Neural progenitor cell (in vitro differentiated cells): ENCODE data around the gene OR2AE1. TPM values are rescaled to one million over a fixed set of nuclear protein-coding genes. Genes with fewer than 3 reads are reported as not detected.
A peak's percentile ranks its signal among the peaks of the same experiment; 100 is the strongest.

ENCODE experiments used
- DNase-seq: peaks from one replicate; pipeline ENCODE4 v3.0.0-alpha.2; 2016; ENCODE audit warnings: low spot score
- H2AFZ ChIP-seq: fragments of 200-600 bp; sonication (generic); replicated peaks from 2 replicates; pipeline ENCODE4 v1.6.1; 2016; ENCODE audit warnings: antibody characterized with exemption
- H3F3A ChIP-seq: fragments of 200-600 bp; sonication (generic); 2 replicates; pipeline ENCODE4 v1.6.1; 2016; ENCODE audit warnings: antibody characterized with exemption, low read depth
- H3K27ac ChIP-seq: fragments of 200-600 bp; sonication (generic); 2 replicates; pipeline ENCODE4 v1.5.1; 2016; ENCODE audit warnings: mild to moderate bottlenecking
- H3K27me3 ChIP-seq: fragments of 200-600 bp; sonication (generic); 2 replicates; pipeline ENCODE4 v1.6.1; 2016; ENCODE audit warnings: mild to moderate bottlenecking, moderate library complexity
- H3K36me3 ChIP-seq: fragments of 200-600 bp; sonication (generic); 2 replicates; pipeline ENCODE4 v1.5.1; 2016
- H3K4me1 ChIP-seq: fragments of 200-600 bp; sonication (generic); 2 replicates; pipeline ENCODE4 v1.6.1; 2016; ENCODE audit warnings: mixed run types
- H3K4me2 ChIP-seq: fragments of 200-600 bp; sonication (generic); 2 replicates; pipeline ENCODE4 v1.6.1; 2016
- H3K4me3 ChIP-seq: fragments of 200-600 bp; sonication (generic); 2 replicates; pipeline ENCODE4 v1.5.1; 2016
- H3K79me2 ChIP-seq: fragments of 200-600 bp; sonication (generic); 2 replicates; pipeline ENCODE4 v1.6.1; 2016; ENCODE audit warnings: low read depth
- H3K9ac ChIP-seq: fragments of 200-600 bp; sonication (generic); 2 replicates; pipeline ENCODE4 v1.6.1; 2016
- H3K9me3 ChIP-seq: fragments of 200-600 bp; sonication (generic); 2 replicates; pipeline ENCODE4 v1.5.1; 2016; ENCODE audit warnings: low read depth
- H4K20me1 ChIP-seq: fragments of 200-600 bp; sonication (generic); 2 replicates; pipeline ENCODE4 v1.6.1; 2016; ENCODE audit warnings: low read depth
- H3K27ac Mint-ChIP-seq: 3 replicates; pipeline ENCODE4 v1.8.0; 2021; ENCODE audit warnings: mixed read lengths
- H3K27me3 Mint-ChIP-seq: 2 replicates; pipeline ENCODE4 v1.8.0; 2022; ENCODE audit warnings: low read depth, mild to moderate bottlenecking, inconsistent platforms, moderate library complexity, mixed read lengths; ENCODE audit not compliant: insufficient read depth
- H3K36me3 Mint-ChIP-seq: 3 replicates; pipeline ENCODE4 v1.8.0; 2021; ENCODE audit warnings: mixed read lengths
- H3K4me1 Mint-ChIP-seq: 3 replicates; pipeline ENCODE4 v1.8.0; 2021; ENCODE audit warnings: mixed read lengths
- H3K4me3 Mint-ChIP-seq: 3 replicates; pipeline ENCODE4 v1.8.0; 2021; ENCODE audit warnings: mild to moderate bottlenecking, moderate library complexity, mixed read lengths
- H3K9me3 Mint-ChIP-seq: 3 replicates; pipeline ENCODE4 v1.8.0; 2020; ENCODE audit warnings: mixed read lengths
- EZH2 ChIP-seq: fragments of 200-600 bp; sonication (generic); IDR thresholded peaks from 2 replicates; pipeline ENCODE4 v1.6.1; 2017; ENCODE audit warnings: antibody characterized with exemption, mild to moderate bottlenecking, moderate library complexity
- EZH2phosphoT487 ChIP-seq: fragments of 200-600 bp; sonication (generic); IDR thresholded peaks from 2 replicates; pipeline ENCODE4 v1.6.1; 2017; ENCODE audit warnings: antibody characterized with exemption
- total RNA-seq: library from RNA; depleted of rRNA; stranded (reverse); fragments of >200 nt; gene quantifications from 2 replicates; pipeline ENCODE4 v1.2.3, GENCODE V29; 2015; ENCODE audit warnings: low replicate concordance
- TF ChIP-seq, protein P1 (sequence below): fragments of 200-600 bp; sonication (generic); IDR thresholded peaks from 2 replicates; pipeline ENCODE4 v1.5.1; 2017; ENCODE audit warnings: antibody characterized with exemption, mild to moderate bottlenecking

OR2AE1 gene
- total RNA-seq, 1 donor from 2014 or later, result not detected

DNA sequence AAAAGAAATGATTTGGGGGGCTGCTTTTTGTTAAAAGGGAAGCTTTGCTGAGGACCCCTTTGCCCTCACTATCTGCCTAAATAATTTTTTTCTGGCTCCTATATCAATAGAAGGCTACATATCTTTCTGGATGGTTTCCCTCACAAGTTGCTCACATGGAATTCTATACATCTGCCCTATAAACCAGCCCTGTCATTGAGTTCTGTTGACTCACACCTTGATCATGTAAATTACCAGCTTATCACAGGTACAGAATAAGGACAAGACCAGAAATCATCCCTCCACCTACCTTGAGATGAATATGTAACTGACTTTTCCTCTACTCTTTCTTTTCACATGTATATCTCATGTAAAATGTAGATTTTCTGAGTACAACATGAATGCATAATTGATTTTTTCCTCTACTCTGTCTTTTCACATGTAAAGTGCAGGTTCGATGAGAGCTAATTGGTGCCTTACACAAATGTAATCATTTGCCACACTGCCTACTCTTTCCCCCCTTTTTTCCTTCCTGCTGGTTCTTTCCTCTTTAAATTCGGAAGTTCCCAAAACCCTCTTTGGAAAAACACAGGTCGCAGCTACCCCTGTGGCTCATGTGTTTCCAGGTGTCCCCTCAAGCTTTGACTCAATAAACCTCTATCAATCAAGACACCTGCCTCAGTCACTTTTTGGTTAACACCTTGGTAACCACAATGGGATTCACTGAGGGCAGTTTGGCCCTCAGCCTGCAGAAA lies 36.5 kb downstream of the OR2AE1 start:
- no peaks in the 10 kb centered on the region for H3K36me3 ChIP-seq
- DNase-seq, result no peak
- H4K20me1 ChIP-seq, result no peaks in the 10 kb centered on the region
- no peaks in the 10 kb centered on the region for H3F3A ChIP-seq
- no peaks in the 10 kb centered on the region for H3K9me3 ChIP-seq
- Mint-ChIP-seq H3K36me3 (no peaks in the 10 kb centered on the region), H3K4me1 (peaks cover 2% of the 10 kb centered on the region), H3K4me3 (no peak overlapping the region), H3K27me3 (no peaks in the 10 kb centered on the region), H3K27ac (no peak overlapping the region), H3K9me3 (no peaks in the 10 kb centered on the region)
- H3K4me1 ChIP-seq, result peaks cover 9% of the 10 kb centered on the region
- H2AFZ ChIP-seq, result no peak overlapping the region
- no peaks in the 10 kb centered on the region for H3K27me3 ChIP-seq
- H3K27ac ChIP-seq, result no peak overlapping the region
- H3K9ac ChIP-seq, result no peak overlapping the region
- no peak for TF ChIP-seq EZH2phosphoT487
- no peak for TF ChIP-seq EZH2
- TF ChIP-seq, protein P1, sequence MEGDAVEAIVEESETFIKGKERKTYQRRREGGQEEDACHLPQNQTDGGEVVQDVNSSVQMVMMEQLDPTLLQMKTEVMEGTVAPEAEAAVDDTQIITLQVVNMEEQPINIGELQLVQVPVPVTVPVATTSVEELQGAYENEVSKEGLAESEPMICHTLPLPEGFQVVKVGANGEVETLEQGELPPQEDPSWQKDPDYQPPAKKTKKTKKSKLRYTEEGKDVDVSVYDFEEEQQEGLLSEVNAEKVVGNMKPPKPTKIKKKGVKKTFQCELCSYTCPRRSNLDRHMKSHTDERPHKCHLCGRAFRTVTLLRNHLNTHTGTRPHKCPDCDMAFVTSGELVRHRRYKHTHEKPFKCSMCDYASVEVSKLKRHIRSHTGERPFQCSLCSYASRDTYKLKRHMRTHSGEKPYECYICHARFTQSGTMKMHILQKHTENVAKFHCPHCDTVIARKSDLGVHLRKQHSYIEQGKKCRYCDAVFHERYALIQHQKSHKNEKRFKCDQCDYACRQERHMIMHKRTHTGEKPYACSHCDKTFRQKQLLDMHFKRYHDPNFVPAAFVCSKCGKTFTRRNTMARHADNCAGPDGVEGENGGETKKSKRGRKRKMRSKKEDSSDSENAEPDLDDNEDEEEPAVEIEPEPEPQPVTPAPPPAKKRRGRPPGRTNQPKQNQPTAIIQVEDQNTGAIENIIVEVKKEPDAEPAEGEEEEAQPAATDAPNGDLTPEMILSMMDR, result no peak
- no peaks in the 10 kb centered on the region for H3K79me2 ChIP-seq
- no peak overlapping the region for H3K4me2 ChIP-seq
- no peak overlapping the region for H3K4me3 ChIP-seq

DNA sequence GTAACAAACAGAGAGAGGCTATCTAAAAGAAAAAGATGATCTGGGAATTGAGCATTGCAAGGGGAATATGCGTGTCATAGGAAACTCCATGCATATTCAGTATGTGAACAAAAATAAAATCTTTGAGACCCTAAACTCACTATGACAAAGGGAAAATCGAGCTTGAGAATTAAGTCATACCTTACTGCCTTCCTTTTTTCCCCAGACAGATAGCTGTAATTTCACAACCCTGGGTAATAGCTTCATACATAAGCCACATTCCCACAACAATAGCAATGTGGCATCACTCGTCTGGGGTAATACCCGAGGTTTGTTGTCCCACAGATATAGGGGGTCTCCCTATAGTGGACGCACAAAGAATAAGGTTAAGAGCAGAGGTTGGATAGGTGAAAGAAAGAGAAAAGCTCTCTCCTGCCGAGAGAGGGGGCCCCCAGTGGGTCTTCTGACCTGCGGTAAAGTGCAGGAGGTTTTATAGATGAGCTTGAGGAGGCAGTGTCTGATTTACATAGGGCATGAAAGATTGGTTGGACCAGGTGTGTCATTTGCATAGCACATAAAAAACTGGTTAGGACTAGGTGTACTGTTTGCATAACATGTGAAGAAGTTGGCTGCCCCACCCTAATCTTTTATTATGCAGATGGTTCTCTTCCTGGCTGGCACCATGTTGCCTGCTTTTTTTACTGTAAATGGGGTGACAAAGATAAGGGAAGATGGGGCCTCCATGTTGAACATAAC lies 37.4 kb downstream of the OR2AE1 start:
- H3K27ac Mint-ChIP-seq, result no peak overlapping the region
- no peak overlapping the region for H3K9ac ChIP-seq
- H3K4me1 Mint-ChIP-seq, result peaks cover 2% of the 10 kb centered on the region
- no peaks in the 10 kb centered on the region for H3K36me3 Mint-ChIP-seq
- TF ChIP-seq EZH2phosphoT487 (no peak), EZH2 (no peak)
- TF ChIP-seq, protein P1, result no peak
- H3K27ac ChIP-seq, result no peak overlapping the region
- no peak overlapping the region for H2AFZ ChIP-seq
- peaks cover 9% of the 10 kb centered on the region for H3K4me1 ChIP-seq
- DNase-seq, result no peak
- H3K4me3 Mint-ChIP-seq, result no peak overlapping the region
- no peaks in the 10 kb centered on the region for H3K27me3 Mint-ChIP-seq
- H3K27me3 ChIP-seq, result no peaks in the 10 kb centered on the region
- H4K20me1 ChIP-seq, result no peaks in the 10 kb centered on the region
- no peaks in the 10 kb centered on the region for H3K79me2 ChIP-seq
- H3K36me3 ChIP-seq, result no peaks in the 10 kb centered on the region
- H3K9me3 ChIP-seq, result no peaks in the 10 kb centered on the region
- no peaks in the 10 kb centered on the region for H3K9me3 Mint-ChIP-seq
- H3F3A ChIP-seq, result no peaks in the 10 kb centered on the region
- H3K4me2 ChIP-seq, result no peak overlapping the region
- no peak overlapping the region for H3K4me3 ChIP-seq

DNA sequence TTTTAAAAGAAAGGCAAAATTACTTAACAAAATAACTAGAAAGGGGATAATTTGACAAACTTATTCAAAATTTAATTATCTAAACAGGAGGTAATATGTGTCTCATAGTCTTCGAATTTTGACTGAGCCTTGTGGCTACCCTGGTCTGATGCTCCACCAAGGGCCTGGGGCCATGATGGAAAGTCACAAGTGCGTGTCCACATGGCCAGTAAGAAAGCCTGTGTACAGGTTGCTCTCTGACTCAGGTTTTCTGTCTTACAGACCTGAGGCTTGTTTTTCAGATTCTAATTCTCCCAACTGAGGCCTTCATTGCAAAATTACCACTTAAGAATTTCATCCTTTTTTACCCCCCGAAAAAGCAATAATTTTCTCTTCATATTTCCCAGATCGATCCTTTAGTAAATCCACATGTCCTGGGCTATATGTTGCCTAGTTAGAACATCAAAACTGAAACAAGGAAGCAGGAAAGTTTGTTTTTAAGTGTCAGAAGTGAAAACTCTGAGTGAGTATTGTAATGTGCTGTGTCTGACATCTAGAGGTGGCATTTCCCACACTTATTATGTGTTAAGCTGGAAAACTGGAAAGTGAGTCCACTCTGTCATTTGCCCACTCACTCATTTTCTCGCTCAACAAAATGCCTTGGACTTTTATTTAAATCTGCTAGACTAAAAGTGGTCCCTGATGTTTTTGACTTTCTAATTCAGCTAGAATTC lies 39.0 kb downstream of the OR2AE1 start:
- Mint-ChIP-seq H3K27me3 (no peaks in the 10 kb centered on the region), H3K9me3 (no peaks in the 10 kb centered on the region), H3K4me3 (no peak overlapping the region), H3K27ac (no peak overlapping the region), H3K4me1 (peaks cover 2% of the 10 kb centered on the region), H3K36me3 (no peaks in the 10 kb centered on the region)
- Histone ChIP-seq H3F3A (no peaks in the 10 kb centered on the region), H2AFZ (no peak overlapping the region), H4K20me1 (no peaks in the 10 kb centered on the region), H3K9ac (no peak overlapping the region), H3K4me3 (no peak overlapping the region), H3K4me1 (peaks cover 9% of the 10 kb centered on the region), H3K27me3 (no peaks in the 10 kb centered on the region), H3K27ac (no peak overlapping the region), H3K4me2 (no peak overlapping the region), H3K36me3 (no peaks in the 10 kb centered on the region), H3K79me2 (no peaks in the 10 kb centered on the region), H3K9me3 (no peaks in the 10 kb centered on the region)
- no peak for DNase-seq
- TF ChIP-seq, protein P1, result peak; percentile 10
- TF ChIP-seq EZH2 (no peak), EZH2phosphoT487 (no peak)
